Stimulated activated CD8-positive, alpha-beta memory T cell treated with anti-CD3 and anti-CD28 coated beads, Interleukin-15, amount 100 ng/mL, for 4 hours (primary cell): ENCODE data around the gene MRFAP1.
A peak's percentile ranks its signal among the peaks of the same experiment; 100 is the strongest.
"Not testable (repeated sequence)": the region's sequence is repeated elsewhere in the genome, so short reads cannot be mapped to it uniquely, and the experiment has no call there.

Experiments
- DNase-seq, 2 donors: peaks; one replicate each; pipeline ENCODE4 v3.0.0-alpha.2; 2020; ENCODE audit warnings: low read depth in 2 of 2

Gene MRFAP1

DNA sequence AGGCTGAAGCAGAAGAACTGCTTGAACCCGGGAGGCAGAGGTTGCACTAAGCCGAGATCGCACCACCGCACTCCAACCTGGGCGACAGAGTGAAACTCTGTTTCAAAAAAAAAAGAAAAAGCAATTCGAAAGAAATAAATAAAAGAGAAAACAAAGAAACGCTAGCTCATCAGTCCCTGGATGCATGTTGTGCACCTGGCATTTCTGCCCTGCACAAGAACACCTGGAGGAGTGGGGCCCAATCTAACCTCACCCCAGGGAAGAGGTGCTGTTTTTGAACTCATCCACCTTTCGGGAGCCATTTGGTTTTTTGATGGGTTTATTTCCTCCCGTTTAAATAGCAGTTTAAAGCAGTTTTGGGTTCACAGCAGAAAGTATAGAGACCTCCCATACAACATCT is 5.7 kb upstream of the MRFAP1 start:
- DNase-seq, result no peak

DNA sequence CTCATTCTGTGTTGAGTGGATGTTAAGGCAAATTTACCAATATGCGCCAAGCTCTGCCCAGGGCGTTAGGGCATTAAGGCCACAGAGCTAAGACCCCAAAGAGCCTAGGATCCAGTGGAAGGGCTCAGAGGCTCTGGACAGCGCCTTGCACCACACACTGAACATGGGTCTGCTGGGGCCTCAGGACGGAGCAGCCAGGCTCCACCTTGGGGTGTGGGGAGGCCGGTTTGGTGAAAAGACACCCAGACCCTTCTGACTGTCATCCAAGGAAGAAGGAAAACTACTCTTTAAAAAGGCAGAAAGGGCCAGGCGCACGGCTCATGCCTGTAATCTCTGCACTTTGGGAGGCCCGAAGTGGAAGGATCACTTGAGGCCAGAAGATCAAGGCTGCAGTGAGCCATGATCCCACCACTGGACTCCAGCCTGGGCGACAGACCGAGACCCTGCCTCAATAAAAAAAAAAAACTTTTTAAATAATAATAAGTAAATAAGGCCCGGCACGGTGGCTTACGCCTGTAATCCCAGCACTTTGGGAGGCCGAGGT is 1.3 kb upstream of the MRFAP1 start:
- no peak for DNase-seq

DNA sequence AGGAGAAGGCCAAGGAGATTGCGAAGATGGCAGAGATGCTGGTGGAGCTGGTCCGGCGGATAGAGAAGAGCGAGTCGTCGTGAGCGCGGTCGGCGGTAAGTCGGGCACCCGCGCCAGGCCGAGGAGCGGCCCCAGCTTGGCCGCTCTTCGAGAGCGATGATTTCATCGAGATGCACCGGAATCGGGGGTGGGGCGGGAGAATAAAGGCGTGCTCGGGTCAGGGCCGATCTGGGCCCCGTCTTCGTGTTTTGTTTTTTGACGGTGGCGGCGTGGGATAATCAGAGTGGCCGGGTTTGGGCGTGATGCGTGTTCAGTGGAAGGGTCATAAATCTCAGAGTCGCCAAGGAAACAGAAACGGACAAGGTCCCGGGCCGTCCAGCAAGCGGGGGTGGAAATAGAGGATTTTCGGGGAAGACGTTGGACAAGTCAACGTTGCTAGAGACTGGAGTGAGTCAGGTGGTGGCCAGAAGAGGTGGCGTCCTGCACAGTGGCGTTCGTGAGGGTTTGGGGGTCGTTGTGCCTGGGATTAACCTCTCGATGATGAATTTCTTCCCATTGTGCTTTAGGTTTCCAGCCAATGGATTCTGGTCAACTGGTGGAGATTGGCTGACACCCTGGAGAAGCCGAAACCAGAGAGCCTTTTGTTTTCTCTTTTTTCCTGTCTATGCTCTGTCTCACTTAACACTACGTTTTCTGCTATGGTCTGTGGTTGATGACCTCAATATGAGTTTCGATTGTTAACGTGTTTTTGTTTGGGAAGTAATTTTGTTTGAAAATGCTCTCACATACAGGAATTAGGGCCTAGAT is 882 bp downstream of the MRFAP1 start:
- peak; percentile 17 to 19 for DNase-seq

DNA sequence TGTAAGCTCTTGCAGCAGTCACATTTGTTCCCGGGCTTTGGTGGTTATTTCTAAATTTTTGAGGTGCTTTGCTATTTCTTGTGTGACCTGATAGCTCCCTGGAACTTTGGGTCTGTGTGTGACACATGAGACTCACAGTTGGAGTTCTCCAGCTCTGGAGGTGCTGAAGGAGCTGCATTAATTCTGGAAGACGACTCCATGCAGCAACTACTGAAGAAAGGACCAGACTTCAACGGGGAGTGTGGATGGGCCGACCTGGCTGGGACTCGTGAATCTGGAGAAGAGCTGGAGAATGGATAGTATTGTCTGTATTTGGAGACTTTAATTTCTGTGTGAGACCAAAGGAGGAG is 1.5 kb downstream of the MRFAP1 start:
- DNase-seq, result no peak

DNA sequence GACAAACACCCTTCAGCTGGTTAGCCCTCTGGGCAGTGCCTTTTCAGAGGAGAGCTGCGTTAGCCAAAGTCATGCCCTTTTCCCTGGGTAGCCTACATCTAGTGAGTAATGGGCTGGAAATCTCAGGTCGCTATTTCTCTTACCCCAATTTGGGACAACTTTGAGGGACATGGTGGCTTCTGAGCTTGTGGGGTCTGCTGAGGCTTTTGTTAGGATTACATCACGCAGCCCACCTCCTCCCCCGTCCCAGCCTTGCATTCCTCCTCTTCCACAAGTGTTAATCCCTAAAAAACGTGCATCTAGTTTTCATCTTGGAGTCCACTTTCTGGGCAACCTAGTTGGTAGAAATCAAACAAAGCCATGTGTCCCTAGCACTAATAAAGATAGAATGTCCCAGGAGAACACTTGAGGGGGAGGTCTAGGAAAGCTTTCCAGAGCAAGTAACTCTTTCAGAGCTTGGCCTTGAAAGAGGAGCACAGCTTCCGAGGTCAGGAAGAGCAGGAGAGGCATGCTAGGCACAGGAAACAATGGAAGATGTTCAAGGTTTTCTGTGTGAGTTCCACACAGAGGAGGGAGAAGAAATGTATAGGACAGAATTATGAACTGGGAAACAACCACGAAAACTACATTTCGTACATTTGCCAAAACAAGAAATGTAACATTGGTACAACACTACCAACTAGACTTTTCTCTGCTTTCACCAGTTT is 2.8 kb downstream of the MRFAP1 start:
- no peak for DNase-seq

DNA sequence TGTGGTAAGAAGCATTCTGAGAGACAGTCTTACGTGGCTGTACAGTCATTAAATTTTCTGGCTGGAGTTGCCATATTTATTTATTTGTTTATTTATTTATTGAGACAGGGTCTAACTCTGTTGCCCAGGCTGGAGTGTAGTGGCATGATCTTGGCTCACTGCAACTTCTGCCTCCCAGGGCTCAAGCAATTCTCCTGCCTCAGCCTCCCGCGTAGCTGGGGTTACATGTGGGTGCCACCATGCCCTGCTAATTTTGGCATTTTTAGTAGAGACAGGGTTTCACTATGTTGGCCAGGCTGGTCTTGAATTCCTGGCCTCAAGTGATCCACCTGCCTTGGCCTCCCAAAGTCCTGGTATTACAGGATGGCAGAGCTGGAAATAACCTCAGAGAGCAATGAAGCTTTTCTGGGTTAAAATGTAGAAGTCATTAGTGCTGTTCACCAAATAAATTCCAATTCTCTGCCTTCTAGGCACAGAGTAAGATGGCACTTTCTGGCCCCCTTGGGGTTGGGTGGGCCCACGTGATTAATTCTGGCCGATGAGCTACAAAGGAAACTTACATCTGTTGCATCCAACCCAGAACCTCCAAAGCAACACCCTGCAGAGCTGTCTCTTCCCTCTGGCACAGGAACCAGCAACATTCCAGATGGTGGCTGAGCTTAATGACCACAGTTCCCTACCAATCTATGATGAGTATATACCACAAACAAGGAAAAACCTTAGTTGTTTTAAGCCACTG is 4.5 kb downstream of the MRFAP1 start:
- DNase-seq, result no peak

DNA sequence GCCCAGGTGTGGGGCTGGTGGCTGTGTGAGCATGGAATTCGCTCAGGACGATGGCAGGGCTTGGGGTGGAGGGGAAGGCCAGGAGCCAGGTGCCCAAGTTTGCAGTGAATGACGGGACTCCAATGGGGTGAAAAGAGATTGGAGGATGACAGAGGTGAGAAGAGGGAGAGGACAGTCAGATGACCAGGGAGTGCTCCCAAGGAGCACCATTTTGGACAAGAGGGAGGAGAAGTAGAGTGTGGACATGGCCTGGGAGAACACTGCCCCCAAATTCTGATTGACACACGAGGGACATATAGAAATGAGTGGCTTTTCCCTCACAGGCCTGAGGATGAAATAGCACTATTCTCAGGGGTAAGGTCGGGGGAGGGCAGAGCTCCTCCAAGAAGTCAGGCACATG is 6.7 kb downstream of the MRFAP1 start:
- DNase-seq, result no peak

DNA sequence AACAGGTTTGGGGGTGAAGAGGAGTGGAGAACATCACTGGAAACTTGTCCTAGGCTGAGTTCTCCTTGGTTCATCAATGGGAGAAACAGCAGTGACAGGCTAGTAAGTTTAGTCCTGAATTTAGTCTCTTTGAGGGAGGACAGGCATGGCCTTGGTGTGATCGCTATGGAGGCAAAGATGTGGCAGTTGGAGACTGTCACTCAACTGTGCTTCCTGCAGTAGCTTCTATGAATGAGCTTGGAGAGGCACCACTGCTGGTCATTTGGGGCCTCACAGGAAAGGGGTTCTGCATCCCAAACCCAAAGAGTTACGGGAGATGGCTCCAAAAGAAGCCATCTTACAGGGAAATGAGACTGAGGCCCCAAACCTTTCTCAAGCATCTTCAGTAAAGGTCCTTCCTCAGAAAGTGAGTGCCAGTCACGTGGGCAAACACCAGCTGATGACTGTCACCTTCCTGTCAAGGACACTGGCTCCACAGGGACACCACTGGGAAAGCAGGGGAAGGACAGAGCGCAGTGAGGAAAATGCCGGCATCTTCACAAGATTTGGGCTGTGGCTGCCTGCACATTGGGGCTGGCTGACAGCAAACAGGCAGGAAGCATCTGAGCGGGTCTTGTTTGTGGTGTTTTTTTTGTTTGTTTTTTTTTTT is 7.2 kb downstream of the MRFAP1 start:
- no peak for DNase-seq

DNA sequence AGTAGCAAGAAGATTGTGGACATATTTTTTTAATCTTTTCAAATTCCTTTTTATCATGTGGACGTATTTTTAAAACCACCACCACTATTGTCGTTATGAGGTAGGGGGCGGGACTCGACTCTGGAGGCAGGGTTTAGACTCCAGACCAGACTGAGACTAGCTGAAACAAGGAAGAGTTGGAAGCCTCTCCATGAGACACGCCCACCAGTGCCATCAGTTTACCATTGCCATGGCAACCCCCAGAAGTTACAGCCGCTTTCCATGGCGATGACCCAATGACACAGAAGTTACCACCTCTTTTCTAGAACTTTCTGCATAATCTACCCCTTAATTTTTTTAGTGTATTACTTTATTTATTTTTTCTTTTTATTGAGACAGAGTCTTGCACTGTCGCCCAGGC is 8.7 kb downstream of the MRFAP1 start:
- no peak for DNase-seq

DNA sequence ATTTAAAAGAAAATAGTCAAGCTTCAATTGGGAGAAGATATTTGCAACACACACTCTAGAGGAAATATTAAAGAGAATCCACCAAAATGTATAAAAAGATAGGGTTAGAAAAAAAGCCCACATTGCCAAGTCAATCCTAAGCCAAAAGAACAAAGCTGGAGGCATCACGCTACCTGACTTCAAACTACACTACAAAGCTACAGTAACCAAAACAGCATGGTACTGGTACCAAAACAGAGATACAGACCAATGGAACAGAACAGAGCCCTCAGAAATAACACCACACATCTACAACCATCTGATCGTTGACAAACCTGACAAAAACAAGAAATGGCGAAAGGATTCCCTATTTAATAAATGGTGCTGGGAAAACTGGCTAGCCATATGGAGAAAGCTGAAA is 13.7 kb downstream of the MRFAP1 start:
- DNase-seq, result not testable (repeated sequence)

DNA sequence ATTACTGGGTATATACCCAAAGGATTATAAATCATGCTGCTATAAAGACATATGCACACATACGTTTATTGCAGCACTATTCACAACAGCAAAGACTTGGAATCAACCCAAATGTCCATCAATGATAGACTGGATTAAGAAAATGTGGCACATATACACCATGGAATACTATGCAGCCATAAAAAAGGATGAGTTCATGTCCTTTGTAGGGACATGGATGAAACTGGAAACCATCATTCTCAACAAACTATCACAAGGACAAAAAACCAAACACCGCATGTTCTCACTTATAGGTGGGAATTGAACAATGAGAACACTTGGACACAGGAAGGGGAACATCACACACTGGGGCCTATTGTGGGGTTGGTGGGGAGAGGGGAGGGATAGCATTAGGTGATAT is 14.8 kb downstream of the MRFAP1 start:
- not testable (repeated sequence) for DNase-seq

DNA sequence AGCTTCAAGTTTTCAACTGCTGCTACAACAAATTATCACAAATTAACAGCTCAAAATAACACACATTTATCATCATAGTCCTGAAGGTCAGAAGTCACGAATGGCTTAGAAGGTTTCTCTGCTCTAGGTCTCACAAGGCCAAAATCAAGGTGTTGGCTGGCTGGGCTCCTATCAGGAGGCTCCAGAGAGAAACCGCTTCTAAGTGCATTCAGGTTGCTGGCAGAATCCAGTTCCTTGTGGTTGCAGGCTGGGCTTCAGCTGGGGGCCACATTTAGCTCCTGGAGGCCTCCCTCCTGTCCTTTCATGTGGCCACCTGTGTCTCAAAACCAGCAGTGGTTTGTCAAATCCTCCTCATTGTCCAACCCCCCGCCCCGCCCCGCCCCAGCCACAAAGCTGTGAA is 15.4 kb downstream of the MRFAP1 start:
- DNase-seq, result no peak

DNA sequence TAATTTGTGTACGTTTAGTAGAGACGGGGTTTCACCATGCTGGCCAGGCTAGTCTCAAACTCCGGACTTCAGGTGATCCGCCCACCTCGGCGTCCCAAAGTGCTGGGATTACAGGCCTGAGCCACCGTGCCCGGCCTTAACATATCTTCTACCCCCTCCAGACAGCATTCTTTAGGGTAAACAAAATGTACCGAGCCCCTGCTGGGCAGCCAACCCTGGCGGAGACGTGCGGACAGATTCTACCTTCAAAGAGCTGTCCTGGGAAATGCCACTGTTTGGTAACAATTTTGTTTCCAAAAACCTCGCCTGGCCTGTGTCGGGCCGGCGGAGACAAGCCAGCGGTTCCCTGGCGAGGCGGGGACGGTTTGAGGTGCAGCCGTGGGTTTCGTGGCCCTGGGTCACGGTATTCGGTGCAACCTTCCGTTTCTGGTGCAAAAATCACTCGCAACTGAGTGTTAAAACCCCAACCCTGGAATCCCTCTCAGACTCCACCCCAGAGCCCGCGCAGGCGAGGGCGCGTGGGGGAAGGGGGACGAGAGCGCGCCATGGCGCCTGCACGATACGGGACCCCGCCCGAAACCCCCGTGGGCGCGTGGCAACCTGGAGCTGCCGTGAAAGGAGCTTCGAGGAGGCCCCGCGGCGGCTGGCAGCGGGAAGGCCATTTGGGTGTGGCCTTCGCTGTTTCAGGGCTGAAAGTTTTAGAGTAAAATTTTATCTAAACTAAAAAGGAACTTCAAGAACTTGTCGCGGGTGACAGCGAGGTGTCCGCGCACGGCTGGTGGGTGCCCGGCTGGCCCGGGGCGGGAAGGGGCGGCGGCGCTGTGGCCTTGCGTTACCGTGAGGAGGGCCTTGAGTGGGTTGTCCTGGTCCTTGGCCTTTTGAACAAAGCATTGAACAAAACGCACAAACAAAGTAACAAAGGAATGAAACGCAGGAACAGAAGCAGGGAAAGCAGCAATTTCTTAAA is 17.0 kb downstream of the MRFAP1 start:
- DNase-seq, result no peak

DNA sequence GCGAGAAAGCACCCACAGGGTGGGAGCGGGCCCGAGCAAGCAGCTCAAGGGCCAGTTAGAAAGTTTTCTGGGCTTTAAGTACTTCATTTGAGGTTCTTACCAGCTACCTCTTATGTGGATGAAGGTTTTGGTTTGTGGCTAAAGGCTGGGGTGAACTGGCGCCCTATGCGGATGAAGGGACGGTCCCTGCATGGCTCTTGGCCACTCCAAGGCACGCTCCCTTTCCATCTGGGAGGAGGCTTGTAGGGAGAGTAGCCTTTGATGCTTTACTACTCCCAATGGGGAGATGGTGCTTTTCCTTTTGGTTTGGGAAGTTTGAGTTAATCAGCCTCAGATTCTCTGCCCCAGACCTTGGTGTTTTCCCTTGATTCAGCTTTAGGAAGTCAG is 17.7 kb downstream of the MRFAP1 start:
- no peak for DNase-seq

DNA sequence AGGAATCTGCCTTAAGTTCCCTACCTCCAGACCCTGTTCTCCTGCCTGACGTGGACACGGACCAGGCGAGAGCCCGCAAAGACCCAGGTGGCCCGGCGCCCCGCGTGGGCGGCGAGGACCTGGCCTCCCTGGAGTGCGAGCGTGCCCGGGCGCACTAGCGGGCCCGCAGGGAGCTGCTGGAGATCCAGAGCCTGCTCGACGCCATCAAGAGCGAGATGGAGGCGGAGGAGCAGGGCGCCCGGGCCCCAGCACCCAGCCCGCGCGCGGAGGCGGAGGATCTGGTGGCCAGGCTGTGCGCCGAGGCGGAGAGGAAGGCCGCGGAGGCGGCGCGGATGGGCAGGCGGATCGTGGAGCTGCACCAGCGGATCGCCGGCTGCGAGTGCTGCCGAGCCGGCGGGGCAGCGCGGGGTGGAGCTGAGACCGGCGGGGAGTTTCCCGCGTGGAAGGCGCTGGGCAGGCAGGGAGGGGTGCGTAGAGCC is 18.2 kb downstream of the MRFAP1 start:
- DNase-seq, result peak in 1 of 2 donors; percentile 40

DNA sequence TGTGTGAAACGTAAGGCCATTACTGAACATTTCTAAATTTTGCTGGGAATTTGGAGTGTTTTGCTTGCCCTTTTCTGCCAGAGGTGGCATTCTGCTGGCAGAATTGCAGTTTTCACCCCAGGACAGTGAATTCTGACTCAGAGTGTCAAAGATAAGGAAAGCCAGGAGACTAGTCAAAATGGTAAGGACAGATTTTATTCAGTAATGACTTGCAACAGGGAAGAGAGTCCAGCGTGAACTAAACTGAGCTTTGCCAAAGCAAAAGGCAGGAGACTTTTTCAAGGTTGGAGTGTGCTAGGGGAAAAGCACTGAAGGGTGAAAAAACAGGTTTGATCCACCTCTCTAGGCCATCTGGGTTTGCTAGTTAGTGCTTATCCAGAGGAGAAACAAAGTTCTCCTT is 19.4 kb downstream of the MRFAP1 start:
- no peak for DNase-seq

DNA sequence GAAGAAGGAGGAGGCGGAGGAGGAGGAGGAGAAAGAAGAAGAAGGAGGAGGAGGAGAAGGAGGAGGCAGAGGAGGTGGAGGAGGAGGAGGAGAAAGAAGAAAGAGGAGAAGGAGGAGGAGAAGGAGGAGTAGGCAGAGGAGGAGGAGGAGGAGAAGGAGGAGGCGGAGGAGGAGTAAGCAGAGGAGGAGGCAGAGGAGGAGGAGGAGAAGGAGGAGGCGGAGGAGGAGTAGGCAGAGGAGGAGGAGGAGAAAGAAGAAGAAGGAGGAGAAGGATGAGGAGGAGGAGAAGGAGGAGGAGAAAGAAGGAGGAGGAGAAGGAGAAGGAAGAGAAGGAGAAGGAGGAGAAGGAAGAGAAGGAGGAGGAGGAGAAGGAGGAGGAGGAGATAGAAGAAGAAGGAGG is 19.9 kb downstream of the MRFAP1 start:
- DNase-seq, result no peak

DNA sequence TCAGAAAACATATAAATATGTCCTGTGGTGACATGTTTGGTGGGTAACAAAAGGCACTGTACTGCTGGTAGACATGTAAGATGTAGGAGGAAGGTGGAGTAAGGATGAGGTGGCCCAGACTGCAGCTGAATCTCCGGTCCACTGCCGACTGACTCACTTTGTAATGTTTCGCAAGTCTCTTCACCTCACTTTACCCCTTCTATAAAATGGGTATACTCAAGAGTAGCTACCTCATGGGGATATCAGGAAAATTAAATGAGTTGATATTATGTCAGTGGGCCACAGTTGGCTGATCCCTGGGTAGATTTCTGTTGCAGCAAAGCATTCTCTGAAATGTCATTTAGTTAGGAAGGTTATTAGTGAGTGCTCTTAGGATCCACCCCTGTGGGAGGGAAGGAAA is 22.1 kb downstream of the MRFAP1 start:
- no peak for DNase-seq

DNA sequence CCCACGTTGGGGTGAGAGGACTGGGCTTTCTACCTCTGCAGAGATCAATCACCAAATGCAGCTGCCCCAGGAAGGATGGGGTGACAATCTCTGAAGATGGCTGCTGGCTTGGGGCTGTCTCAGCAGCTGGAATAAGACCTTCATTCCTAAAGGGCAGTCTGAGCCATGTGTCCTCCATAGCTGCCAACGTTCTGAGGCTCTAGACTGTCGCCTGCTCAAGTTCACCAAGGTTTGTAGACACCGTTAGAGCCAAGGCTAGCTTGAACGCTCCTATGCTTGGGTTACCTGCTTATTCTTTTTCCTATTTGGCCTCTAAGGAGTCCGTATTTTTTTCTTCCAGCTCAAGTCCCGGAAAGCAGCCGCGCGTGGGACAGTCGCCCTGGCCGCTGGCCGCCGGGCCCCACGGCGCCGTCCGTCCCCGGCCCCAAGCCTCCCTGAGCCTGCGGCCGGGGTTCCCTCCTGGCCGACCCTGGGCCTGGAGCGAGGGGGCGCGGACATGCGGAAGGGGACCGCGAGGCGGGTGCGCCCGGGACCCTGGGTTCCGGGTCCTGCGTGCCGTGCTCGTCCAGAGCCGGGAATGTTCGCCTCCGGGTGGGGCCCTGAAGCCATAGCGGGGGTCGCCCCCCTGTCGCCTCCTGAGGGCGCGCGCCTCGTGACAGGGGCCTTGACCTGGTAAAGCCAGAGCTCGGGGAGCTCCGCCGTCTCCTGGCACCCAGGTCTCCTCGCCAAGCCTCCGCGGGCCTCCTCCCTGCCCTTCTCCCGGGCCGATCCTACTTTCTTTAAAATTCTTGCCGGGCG is 23.3 kb downstream of the MRFAP1 start:
- DNase-seq, result no peak

DNA sequence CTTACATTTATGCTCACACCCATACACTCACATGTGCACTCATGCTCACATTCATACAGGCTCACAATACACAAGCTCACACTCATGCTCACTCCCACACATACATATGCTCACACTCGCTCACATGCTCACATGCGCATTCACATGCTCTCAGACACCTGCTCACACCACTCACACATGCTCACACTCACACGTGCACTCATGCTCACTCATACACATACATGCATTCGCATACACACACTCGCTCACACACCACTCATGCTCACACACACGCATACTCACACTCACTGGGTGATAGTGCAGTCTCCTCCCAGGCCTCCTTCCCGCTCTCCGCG is 24.8 kb downstream of the MRFAP1 start:
- DNase-seq, result no peak
